Parathyroid adenoma (tissue), 2 donors: Measurements from ENCODE around the gene ZSWIM1.

Experiments used
- H2AFZ ChIP-seq: fragments of 300-600 bp; sonication (generic); one replicate; pipeline ENCODE4 v1.7.0; 2017; ENCODE audit warnings: antibody characterized with exemption, mild to moderate bottlenecking
- H3K27ac ChIP-seq: fragments of 300-600 bp; sonication (generic); one replicate; pipeline ENCODE4 v1.7.0; 2017
- H3K27me3 ChIP-seq: fragments of 300-600 bp; sonication (generic); one replicate; pipeline ENCODE4 v1.7.0; 2017; ENCODE audit warnings: low read length; ENCODE audit not compliant: control insufficient read depth, insufficient read depth
- H3K36me3 ChIP-seq: fragments of 300-600 bp; sonication (generic); one replicate; pipeline ENCODE4 v1.7.0; 2017; ENCODE audit warnings: low read length; ENCODE audit not compliant: control insufficient read depth, insufficient read depth
- H3K4me1 ChIP-seq: fragments of 300-600 bp; sonication (generic); one replicate; pipeline ENCODE4 v1.7.0; 2017; ENCODE audit warnings: control low read depth
- H3K4me2 ChIP-seq: fragments of 300-600 bp; sonication (generic); one replicate; pipeline ENCODE4 v1.7.0; 2017; ENCODE audit warnings: low read length
- H3K4me3 ChIP-seq: fragments of 300-600 bp; sonication (generic); one replicate; pipeline ENCODE4 v1.7.0; 2017; ENCODE audit warnings: low read depth, low read length
- H3K79me2 ChIP-seq: fragments of 300-600 bp; sonication (generic); one replicate; pipeline ENCODE4 v1.7.0; 2017; ENCODE audit warnings: control low read depth
- H3K9ac ChIP-seq: fragments of 300-600 bp; sonication (generic); one replicate; pipeline ENCODE4 v1.7.0; 2017; ENCODE audit warnings: mild to moderate bottlenecking
- H3K9me3 ChIP-seq: fragments of 300-600 bp; sonication (generic); one replicate; pipeline ENCODE4 v1.7.0; 2017; ENCODE audit warnings: low read length; ENCODE audit not compliant: control insufficient read depth
- CTCF ChIP-seq: fragments of 300-600 bp; sonication (generic); IDR thresholded peaks from one replicate; pipeline ENCODE4 v1.7.0; 2017; ENCODE audit warnings: antibody characterized with exemption, mild to moderate bottlenecking
- donor health status: primary hyperparathyroidism.

Gene ZSWIM1

DNA sequence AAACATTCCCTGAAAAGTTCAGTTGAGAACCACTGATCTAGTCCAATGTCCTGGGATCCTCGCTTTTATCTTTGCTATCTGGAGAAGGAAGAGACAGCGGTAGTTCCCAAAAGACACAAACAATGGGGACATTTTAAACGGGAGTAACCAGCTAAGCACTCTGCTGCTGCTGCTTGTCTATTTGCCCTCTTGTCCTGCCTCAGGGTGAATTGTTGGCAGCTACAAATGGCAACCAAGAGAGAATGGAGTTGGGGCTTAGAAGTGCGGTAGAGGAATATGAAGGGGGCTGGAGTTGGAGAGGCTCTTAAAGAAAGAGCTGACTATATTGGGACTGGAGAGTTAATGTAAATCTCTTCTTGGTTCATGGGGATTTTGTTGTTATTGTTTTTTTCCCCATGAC lies 6.5 kb upstream of the ZSWIM1 start:
- Histone ChIP-seq H3K27ac (no peak overlapping the region), H2AFZ (no peak overlapping the region), H3K9me3 (no peaks in the 10 kb centered on the region), H3K79me2 (no peaks in the 10 kb centered on the region), H3K9ac (no peak overlapping the region), H3K4me2 (no peak overlapping the region), H3K36me3 (no peaks in the 10 kb centered on the region), H3K4me3 (no peak overlapping the region), H3K27me3 (no peaks in the 10 kb centered on the region), H3K4me1 (no peaks in the 10 kb centered on the region)
- no peak for TF ChIP-seq CTCF

- H3K4me1 ChIP-seq = no peaks in the 10 kb centered on the region
Measured at GRCh38 chr20:45878076-45878761, 2.8 kb upstream of the ZSWIM1 start.

DNA sequence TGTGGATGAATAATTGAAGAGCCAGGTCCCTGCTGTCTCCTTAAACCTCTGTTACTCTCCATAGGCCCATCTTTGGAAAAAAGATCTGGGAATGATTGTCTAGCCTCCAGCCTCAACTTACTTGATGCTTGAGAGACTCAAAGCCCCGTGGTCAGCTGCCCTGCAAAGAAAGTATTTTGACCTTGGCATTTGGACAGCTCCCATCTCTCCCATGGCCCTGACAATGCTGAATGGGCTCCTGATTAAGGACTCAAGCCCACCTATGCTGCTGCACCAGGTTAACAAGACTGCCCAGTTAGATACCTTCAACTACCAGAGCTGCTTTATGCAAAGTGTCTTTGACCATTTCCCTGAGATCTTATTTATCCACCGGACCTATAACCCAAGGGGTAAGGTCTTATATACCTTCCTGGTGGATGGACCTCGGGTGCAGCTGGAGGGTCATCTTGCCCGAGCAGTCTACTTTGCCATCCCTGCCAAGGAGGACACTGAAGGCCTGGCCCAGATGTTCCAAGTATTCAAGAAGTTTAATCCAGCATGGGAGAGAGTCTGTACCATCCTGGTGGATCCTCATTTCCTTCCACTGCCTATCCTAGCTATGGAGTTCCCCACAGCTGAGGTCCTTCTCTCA lies 1.6 kb downstream of the ZSWIM1 start:
- Histone ChIP-seq H3K4me3 (no peak overlapping the region), H3K9me3 (no peaks in the 10 kb centered on the region), H3K36me3 (no peaks in the 10 kb centered on the region), H3K9ac (no peak overlapping the region), H3K27ac (no peak overlapping the region), H3K27me3 (no peaks in the 10 kb centered on the region), H3K79me2 (peaks cover 4% of the 10 kb centered on the region), H2AFZ (no peak overlapping the region), H3K4me1 (no peaks in the 10 kb centered on the region), H3K4me2 (no peak overlapping the region)
- TF ChIP-seq CTCF = no peak

More at GRCh38 chr20:45878076-45878761, 2.8 kb upstream of the ZSWIM1 start:
- H3K9ac ChIP-seq = no peak overlapping the region
- H3K36me3 ChIP-seq = no peaks in the 10 kb centered on the region
- no peak overlapping the region for H3K4me3 ChIP-seq
- H3K27ac ChIP-seq = no peak overlapping the region
- peaks cover 4% of the 10 kb centered on the region for H3K79me2 ChIP-seq
- no peaks in the 10 kb centered on the region for H3K27me3 ChIP-seq
- no peaks in the 10 kb centered on the region for H3K9me3 ChIP-seq
- no peak overlapping the region for H2AFZ ChIP-seq
- no peak overlapping the region for H3K4me2 ChIP-seq
- TF ChIP-seq CTCF = no peak

DNA sequence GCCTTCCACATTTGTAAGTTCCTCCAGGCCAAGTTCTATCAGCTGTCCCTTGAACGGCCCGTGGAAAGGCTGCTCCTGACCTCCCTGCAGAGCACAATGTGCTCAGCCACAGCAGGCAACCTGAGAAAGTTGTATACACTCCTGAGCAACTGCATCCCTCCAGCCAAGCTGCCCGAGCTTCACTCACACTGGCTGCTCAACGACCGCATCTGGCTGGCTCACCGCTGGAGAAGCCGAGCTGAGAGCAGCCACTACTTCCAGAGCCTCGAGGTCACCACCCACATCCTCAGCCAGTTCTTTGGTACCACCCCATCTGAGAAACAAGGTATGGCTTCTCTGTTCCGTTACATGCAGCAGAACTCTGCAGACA lies 2.1 kb downstream of the ZSWIM1 start:
- H3K27me3 ChIP-seq = no peaks in the 10 kb centered on the region
- no peak overlapping the region for H3K9ac ChIP-seq
- no peaks in the 10 kb centered on the region for H3K9me3 ChIP-seq
- no peak for TF ChIP-seq CTCF
- no peaks in the 10 kb centered on the region for H3K36me3 ChIP-seq
- H3K79me2 ChIP-seq = peaks cover 4% of the 10 kb centered on the region
- H2AFZ ChIP-seq = no peak overlapping the region
- H3K4me2 ChIP-seq = no peak overlapping the region
- no peak overlapping the region for H3K27ac ChIP-seq
- H3K4me1 ChIP-seq = no peaks in the 10 kb centered on the region
- no peak overlapping the region for H3K4me3 ChIP-seq
